SU-DHL-6 (cell line): Measurements from ENCODE around the gene RGL3.

Experiments
- CTCF ChIP-seq: fragments of 200-600 bp; sonication (generic); IDR thresholded peaks from one replicate; pipeline ENCODE4 v1.5.1; 2017; ENCODE audit warnings: antibody characterized with exemption, mild to moderate bottlenecking, low read length, moderate library complexity; ENCODE audit not compliant: insufficient read depth, poor library complexity, severe bottlenecking
- EZH2phosphoT487 ChIP-seq: fragments of 200-600 bp; sonication (generic), shearing (Covaris generic); conservative IDR thresholded peaks from 2 replicates; pipeline ENCODE4 v1.6.1; 2018; ENCODE audit warnings: mild to moderate bottlenecking, antibody characterized with exemption, low read length, moderate library complexity, mixed read lengths

- no peak for TF ChIP-seq CTCF
- no peak for TF ChIP-seq EZH2phosphoT487
Measured at GRCh38 chr19:11361771-11362731, 57.1 kb downstream of the RGL3 start.
